Nephron progenitor cell (in vitro differentiated cells): Measurements from ENCODE around the gene DET1.
"Not testable (repeated sequence)": the region's sequence is repeated elsewhere in the genome, so short reads cannot be mapped to it uniquely, and the experiment has no call there.

Experiments used
- DNase-seq: peaks from one replicate; pipeline ENCODE4 v3.0.0; 2021
- H3K27ac Mint-ChIP-seq: 2 replicates; pipeline ENCODE4 v1.8.0; 2021; ENCODE audit warnings: mild to moderate bottlenecking, moderate library complexity, mixed read lengths
- H3K27me3 Mint-ChIP-seq: 2 replicates; pipeline ENCODE4 v1.8.0; 2021; ENCODE audit warnings: mild to moderate bottlenecking, low read depth, mixed read lengths; ENCODE audit not compliant: poor library complexity
- H3K36me3 Mint-ChIP-seq: 2 replicates; pipeline ENCODE4 v1.8.0; 2021; ENCODE audit warnings: low read depth, mixed read lengths
- H3K4me1 Mint-ChIP-seq: 2 replicates; pipeline ENCODE4 v1.8.0; 2021; ENCODE audit warnings: mixed read lengths
- H3K4me3 Mint-ChIP-seq: 2 replicates; pipeline ENCODE4 v1.8.0; 2021; ENCODE audit warnings: mild to moderate bottlenecking, moderate library complexity, mixed read lengths
- H3K9me3 Mint-ChIP-seq: 2 replicates; pipeline ENCODE4 v1.8.0; 2021; ENCODE audit warnings: mild to moderate bottlenecking, moderate library complexity, mixed read lengths
- TF ChIP-seq, protein P1 (sequence below): fragments of 200-600 bp; sonication (generic); IDR thresholded peaks from 2 replicates; pipeline ENCODE4 v1.5.0; 2021; ENCODE audit warnings: antibody characterized with exemption

The DET1 gene

DNA sequence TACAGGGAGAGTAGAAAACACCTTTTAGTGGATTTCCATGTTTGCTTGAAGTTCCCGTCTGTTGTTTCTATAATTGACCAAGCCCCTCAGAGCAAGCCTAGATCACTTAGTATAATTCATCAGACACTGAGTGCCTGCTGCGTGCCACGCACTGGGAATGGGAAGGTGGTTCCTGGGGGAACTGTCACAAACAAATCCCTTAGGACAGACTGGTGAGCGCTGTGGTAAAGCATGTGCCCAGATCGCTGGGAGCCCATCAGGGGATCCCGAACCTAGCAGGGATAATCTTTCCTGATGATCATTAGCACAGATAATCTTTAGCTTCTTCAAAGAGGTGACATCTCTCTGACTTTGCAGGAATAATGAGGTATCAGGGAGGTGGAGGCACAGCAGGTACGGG is 69.4 kb downstream of the DET1 start:
- Mint-ChIP-seq H3K9me3 (no peaks in the 10 kb centered on the region), H3K27me3 (no peaks in the 10 kb centered on the region), H3K36me3 (peaks cover 33% of the 10 kb centered on the region), H3K4me3 (no peak overlapping the region), H3K4me1 (peaks cover 8% of the 10 kb centered on the region), H3K27ac (no peak overlapping the region)
- DNase-seq = no peak
- TF ChIP-seq, protein P1, sequence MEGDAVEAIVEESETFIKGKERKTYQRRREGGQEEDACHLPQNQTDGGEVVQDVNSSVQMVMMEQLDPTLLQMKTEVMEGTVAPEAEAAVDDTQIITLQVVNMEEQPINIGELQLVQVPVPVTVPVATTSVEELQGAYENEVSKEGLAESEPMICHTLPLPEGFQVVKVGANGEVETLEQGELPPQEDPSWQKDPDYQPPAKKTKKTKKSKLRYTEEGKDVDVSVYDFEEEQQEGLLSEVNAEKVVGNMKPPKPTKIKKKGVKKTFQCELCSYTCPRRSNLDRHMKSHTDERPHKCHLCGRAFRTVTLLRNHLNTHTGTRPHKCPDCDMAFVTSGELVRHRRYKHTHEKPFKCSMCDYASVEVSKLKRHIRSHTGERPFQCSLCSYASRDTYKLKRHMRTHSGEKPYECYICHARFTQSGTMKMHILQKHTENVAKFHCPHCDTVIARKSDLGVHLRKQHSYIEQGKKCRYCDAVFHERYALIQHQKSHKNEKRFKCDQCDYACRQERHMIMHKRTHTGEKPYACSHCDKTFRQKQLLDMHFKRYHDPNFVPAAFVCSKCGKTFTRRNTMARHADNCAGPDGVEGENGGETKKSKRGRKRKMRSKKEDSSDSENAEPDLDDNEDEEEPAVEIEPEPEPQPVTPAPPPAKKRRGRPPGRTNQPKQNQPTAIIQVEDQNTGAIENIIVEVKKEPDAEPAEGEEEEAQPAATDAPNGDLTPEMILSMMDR = no peak

DNA sequence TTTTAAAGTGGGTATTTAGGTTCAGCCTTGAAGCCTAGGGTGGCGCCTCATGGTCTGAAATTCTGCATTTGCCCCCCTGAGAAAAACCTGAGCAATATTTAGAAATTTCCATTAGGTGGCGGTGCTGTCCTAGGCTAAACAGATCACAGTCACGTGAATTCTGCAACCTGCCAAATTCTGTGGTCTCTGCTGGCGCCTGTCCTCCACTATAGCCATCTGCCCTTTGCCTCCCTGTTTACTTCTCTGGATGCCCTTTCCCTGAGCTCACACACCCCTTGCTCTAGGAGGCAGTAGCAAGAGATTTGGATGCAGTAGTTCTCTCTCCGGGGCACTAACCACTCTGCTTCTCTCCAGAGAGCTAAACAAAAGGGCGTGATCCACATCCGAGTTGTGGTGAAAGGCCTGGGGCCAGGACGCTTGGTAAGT is 69.8 kb downstream of the DET1 start:
- H3K27me3 Mint-ChIP-seq = no peaks in the 10 kb centered on the region
- no peak overlapping the region for H3K27ac Mint-ChIP-seq
- H3K4me3 Mint-ChIP-seq = no peak overlapping the region
- no peaks in the 10 kb centered on the region for H3K9me3 Mint-ChIP-seq
- TF ChIP-seq, protein P1 = peak; percentile 50
- peak; percentile 21 for DNase-seq
- peaks cover 6% of the 10 kb centered on the region for H3K4me1 Mint-ChIP-seq
- H3K36me3 Mint-ChIP-seq = peaks cover 36% of the 10 kb centered on the region

DNA sequence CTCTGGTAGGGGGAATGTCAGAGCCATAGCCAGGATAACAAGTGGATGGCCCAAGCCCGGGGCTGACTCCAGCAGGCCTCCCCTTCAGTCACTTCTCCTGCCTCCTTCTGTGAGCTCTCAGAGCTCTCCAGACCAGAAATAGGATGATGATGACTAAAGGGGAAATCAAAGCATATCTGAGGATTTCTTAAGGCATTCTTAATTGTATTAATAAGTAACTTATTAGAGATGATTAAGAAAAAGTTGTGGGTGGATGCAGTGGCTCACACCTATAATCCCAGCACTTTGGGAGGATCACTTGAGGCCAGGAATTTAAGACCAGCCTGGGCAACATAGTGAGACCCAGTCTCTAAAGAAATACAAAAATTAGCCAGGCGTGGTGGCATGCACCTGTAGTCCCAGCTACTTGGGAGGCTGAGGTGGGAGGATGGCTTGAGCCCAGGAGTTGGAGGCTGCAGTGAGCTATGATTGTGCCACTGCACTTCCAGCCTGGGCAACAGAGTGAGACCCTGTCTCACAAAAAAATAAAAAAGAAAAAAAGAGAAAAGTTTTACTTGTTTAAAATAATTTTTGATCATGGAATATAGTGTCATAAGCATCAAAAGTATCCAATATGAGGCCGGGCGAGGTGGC is 72.7 kb downstream of the DET1 start:
- not testable (repeated sequence) for H3K4me3 Mint-ChIP-seq, H3K9me3 Mint-ChIP-seq, H3K4me1 Mint-ChIP-seq, DNase-seq, H3K27ac Mint-ChIP-seq, H3K27me3 Mint-ChIP-seq
- peaks cover 32% of the 10 kb centered on the region for H3K36me3 Mint-ChIP-seq

DNA sequence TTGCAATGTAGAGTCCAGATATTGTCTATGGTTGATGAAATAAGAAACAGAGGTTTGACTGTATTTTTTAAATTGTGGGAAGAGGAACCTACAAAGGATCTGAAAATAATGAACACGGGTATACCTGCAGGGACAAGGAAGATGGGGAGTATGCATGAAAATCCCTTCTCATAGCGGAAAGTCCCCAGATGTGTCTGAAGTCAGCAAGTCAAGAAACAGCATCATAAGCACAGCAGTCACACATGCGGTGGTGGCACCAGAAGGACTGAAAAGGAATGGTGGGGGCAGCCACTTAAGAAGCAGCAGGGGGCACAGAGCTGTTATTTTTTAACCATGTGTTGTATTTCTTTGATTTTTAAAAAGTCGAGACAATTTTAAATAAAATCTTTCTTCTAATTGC is 74.3 kb downstream of the DET1 start:
- Mint-ChIP-seq H3K4me1 (peaks cover 9% of the 10 kb centered on the region), H3K9me3 (no peaks in the 10 kb centered on the region), H3K36me3 (peaks cover 27% of the 10 kb centered on the region), H3K4me3 (no peak overlapping the region), H3K27me3 (no peaks in the 10 kb centered on the region), H3K27ac (no peak overlapping the region)
- DNase-seq = no peak
- TF ChIP-seq, protein P1 = no peak

DNA sequence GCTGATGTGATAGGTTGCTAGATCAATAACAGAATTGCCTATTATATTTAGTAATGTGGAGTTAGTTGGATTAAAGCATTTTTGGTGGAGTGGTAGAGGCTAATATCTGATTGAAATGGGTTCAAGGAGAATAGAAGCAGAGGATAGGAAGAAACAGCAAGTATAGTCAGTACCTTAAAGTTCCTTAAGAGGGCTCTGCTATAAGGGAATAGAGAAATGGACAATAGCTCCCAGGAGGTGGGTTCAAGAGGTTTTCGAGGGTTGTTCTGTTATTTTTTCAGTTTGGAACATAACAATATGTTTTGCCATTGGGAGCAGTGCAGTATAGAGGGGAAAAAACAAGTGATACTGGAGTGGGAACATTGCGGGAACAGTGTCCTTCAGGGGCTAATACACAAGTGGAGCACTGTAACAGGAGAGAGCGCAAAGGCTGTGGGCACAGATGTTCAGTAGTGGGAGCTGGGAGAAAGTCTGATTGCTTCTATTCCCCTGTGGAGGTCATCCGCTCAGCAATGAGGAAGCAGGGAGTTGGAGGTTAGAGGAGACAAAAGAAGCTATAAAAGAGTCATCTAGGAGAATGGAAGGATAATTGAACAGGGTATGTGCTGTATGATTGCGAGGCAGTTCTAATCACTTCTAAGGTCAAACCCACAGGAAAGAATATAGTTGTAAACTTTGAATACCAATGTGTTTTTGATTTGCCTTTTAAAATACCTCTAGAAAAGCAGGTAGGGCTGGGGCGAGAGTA is 75.7 kb downstream of the DET1 start:
- no peak overlapping the region for H3K4me3 Mint-ChIP-seq
- no peak for DNase-seq

DNA sequence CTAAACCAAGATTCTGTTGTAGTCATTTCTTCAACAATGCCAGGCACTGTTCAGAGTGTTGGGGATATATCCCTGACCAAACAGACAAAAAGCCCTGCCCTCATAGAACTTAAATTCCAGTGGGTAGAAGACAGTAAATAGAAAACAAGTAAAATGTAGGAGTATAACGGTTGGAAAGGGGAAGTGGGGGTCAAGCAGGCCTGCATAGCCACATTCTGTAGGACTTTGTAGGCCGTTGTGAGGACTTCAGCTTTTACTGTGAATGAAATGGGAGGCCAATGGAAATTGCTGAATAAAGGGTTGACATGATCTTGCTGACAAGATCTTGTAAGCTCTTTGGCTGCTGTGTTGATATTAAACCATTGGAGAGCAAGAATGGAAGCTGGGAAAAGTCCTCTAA is 77.2 kb downstream of the DET1 start:
- Mint-ChIP-seq H3K27ac (no peak overlapping the region), H3K36me3 (peaks cover 17% of the 10 kb centered on the region), H3K4me1 (peaks cover 26% of the 10 kb centered on the region), H3K9me3 (no peaks in the 10 kb centered on the region), H3K27me3 (no peaks in the 10 kb centered on the region), H3K4me3 (no peak overlapping the region)
- DNase-seq = no peak
- TF ChIP-seq, protein P1 = no peak

More for the DNA sequence above, 75.7 kb downstream of the DET1 start:
- Mint-ChIP-seq H3K36me3 (peaks cover 17% of the 10 kb centered on the region), H3K27me3 (no peaks in the 10 kb centered on the region), H3K27ac (no peak overlapping the region), H3K4me1 (peaks cover 21% of the 10 kb centered on the region), H3K9me3 (no peaks in the 10 kb centered on the region)
- TF ChIP-seq, protein P1 = no peak

DNA sequence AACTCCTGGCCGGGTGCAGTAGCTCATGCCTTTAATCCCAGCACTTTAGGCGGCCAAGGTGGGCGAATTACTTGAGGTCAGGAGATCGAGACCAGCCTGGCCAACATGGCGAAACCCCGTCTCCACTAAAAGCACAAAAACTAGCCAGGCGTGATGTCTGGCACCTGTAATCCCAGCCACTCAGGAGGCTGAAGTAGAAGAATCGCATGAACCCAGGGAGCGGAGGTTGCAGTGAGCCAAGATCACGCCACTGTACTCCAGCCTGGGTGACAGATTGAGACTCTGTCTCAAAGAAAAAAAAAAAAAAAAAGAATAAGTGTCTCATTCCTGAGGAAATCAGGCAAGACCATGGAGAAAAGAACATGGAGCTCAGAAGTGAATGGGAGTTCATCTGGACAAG is 77.8 kb downstream of the DET1 start:
- not testable (repeated sequence) for H3K27ac Mint-ChIP-seq, DNase-seq, H3K9me3 Mint-ChIP-seq, H3K27me3 Mint-ChIP-seq
- Mint-ChIP-seq H3K4me1 (peaks cover 26% of the 10 kb centered on the region), H3K4me3 (peak overlapping the region; percentile 95), H3K36me3 (peaks cover 22% of the 10 kb centered on the region)
